Fibroblast of the aortic adventitia (primary cell): ENCODE data around the gene IRAK2. TPM values are rescaled to one million over a fixed set of nuclear protein-coding genes. Genes with fewer than 3 reads are reported as not detected.

Experiments used
- DNase-seq: peaks from one replicate; pipeline ENCODE4 v3.0.0-alpha.2; 2010; ENCODE audit warnings: low read depth
- H3K4me3 ChIP-seq: 2 replicates; pipeline ENCODE4 v1.5.1; 2011; ENCODE audit warnings: low read depth, mild to moderate bottlenecking, control low read depth, low read length, moderate library complexity
- total RNA-seq: library from RNA; depleted of rRNA; stranded (reverse); fragments of >200 nt; gene quantifications from 2 replicates; pipeline ENCODE4 v1.2.3, GENCODE V29; 2012; ENCODE audit warnings: low replicate concordance
- TF ChIP-seq, protein P1 (sequence below): IDR thresholded peaks from 2 replicates; pipeline ENCODE4 v1.5.1; 2011; ENCODE audit warnings: mild to moderate bottlenecking, low read length, control low read depth, inconsistent platforms; ENCODE audit not compliant: insufficient read depth

Gene IRAK2
- total RNA-seq, 1 donor = 9.1 TPM

DNA sequence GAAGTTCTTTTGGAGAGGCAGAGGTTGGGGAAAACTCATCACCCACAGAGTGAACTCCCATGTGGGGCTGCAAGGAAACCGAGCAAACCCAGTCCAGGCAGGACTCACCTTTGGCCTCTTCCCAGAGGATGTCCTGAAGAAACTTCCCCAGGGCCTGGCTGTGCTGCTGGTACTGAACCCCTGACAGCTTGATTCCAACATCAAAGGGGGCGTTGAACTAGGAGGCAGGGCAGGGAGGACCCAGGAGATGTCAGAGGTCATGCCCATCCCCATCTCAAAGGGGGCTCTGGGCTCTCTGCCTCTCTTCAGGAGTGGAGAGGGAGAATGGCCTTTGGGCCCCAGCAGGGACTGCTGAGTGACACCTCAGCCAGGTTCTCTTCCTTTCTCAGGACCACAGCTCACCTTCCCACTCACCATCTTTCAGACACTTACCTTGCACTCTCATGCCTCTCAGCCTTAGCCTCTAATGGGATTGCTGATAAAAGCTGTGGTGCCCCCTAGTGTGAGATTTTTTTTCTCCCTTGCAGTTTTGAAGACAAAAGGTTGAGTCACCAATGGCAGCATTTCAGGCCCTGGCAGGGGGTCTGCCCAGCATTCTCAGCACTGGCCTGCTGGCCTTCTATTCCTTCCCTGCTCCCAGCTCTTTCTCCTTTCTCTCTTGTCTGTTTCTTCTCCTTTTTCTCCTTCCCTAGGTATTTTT, 122.0 kb downstream of the IRAK2 start:
- no peak overlapping the region for H3K4me3 ChIP-seq

GRCh38 chr3:10287936-10288574, 123.3 kb downstream of the IRAK2 start:
- TF ChIP-seq, protein P1, sequence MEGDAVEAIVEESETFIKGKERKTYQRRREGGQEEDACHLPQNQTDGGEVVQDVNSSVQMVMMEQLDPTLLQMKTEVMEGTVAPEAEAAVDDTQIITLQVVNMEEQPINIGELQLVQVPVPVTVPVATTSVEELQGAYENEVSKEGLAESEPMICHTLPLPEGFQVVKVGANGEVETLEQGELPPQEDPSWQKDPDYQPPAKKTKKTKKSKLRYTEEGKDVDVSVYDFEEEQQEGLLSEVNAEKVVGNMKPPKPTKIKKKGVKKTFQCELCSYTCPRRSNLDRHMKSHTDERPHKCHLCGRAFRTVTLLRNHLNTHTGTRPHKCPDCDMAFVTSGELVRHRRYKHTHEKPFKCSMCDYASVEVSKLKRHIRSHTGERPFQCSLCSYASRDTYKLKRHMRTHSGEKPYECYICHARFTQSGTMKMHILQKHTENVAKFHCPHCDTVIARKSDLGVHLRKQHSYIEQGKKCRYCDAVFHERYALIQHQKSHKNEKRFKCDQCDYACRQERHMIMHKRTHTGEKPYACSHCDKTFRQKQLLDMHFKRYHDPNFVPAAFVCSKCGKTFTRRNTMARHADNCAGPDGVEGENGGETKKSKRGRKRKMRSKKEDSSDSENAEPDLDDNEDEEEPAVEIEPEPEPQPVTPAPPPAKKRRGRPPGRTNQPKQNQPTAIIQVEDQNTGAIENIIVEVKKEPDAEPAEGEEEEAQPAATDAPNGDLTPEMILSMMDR = no peak
- DNase-seq = no peak
- no peak overlapping the region for H3K4me3 ChIP-seq

More for the DNA sequence above, 122.0 kb downstream of the IRAK2 start:
- peak; percentile 67 for DNase-seq
- TF ChIP-seq, protein P1 = no peak

- DNase-seq = no peak
- H3K4me3 ChIP-seq = no peak overlapping the region
- TF ChIP-seq, protein P1 = no peak
Observed at GRCh38 chr3:10288575-10288960, 123.8 kb downstream of the IRAK2 start.

GRCh38 chr3:10289077-10289476, 124.4 kb downstream of the IRAK2 start:
- no peak for DNase-seq
- H3K4me3 ChIP-seq = no peak overlapping the region
- TF ChIP-seq, protein P1 = no peak

GRCh38 chr3:10289787-10290355, 125.2 kb downstream of the IRAK2 start:
- TF ChIP-seq, protein P1 = no peak
- DNase-seq = no peak
- H3K4me3 ChIP-seq = no peak overlapping the region

DNA sequence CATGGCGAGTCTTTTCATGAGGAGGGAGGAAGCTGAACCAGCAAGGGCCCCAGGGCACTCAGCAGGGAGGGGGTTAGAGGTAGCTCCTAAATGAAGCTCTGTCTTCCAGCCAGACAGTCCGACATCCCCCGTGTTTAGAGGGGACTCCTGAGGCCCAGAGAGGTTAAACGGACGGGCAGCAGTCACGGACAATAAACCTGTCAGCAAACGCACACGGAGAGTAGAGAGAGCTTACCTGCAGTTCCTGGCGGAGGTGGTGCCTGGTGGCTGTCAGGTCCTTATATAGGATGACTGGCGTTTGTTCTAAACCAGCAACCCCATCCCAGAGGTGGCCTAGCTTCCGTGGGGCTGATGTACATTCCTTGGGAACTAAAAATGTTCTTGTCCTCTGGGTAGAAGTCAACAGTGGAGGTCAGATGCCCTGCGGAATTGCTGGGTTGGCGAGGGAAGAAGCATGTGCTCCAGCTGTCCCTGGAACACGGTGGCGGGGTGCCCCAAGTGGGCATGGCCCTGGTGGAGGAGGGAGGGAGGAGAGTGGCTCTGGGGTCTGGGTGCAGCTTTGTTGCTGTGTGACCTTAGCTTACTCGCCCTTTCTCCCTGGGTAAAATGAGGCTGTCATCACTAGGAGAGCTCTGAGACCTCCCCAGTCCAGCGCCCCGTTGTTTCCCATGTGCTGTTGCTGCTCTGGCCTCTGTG, 125.9 kb downstream of the IRAK2 start:
- DNase-seq = no peak
- no peak overlapping the region for H3K4me3 ChIP-seq
- TF ChIP-seq, protein P1 = no peak
